ENCODE results near the gene OR10A4.
"Not testable (repeated sequence)": the region's sequence is repeated elsewhere in the genome, so short reads cannot be mapped to it uniquely, and the experiment has no call there.

Gene OR10A4

DNA sequence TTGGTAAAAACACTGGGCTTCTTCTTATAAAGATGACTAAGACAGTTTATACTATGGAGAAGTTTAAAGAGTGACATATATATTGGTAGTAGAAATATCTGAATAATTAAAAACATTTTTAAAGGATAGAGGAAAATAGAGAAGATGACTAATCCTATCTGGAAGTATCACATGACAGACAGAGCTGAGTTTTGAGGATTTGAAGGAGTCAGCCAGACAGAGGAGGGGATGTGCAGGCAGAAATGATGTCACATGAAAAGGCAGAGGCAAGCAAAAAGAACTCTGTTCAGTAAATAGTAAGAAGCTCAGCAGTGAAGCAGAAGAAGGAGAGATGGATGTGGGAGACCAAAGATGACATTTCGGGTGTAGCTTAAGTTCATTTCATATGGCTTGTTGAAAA lies 12.0 kb upstream of the OR10A4 start:
- TF ChIP-seq, protein P1, sequence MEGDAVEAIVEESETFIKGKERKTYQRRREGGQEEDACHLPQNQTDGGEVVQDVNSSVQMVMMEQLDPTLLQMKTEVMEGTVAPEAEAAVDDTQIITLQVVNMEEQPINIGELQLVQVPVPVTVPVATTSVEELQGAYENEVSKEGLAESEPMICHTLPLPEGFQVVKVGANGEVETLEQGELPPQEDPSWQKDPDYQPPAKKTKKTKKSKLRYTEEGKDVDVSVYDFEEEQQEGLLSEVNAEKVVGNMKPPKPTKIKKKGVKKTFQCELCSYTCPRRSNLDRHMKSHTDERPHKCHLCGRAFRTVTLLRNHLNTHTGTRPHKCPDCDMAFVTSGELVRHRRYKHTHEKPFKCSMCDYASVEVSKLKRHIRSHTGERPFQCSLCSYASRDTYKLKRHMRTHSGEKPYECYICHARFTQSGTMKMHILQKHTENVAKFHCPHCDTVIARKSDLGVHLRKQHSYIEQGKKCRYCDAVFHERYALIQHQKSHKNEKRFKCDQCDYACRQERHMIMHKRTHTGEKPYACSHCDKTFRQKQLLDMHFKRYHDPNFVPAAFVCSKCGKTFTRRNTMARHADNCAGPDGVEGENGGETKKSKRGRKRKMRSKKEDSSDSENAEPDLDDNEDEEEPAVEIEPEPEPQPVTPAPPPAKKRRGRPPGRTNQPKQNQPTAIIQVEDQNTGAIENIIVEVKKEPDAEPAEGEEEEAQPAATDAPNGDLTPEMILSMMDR (IDR thresholded peaks at IDR 0.05; ENCODE audit: borderline replicate concordance, control extremely low read depth, extremely low read depth, insufficient read depth, missing control alignments): no peak
- no peak for DNase-seq (ENCODE audit: low spot score)

GRCh38 chr11:6871278-6871677 lies 5.1 kb upstream of the OR10A4 start:
- no peak for DNase-seq (ENCODE audit: low spot score)
- in situ Hi-C loops (cut with MboI; ENCODE audit: low sequenced_read_pairs, unreplicated experiment): no loop called here
- TF ChIP-seq, protein P1 (IDR thresholded peaks at IDR 0.05; ENCODE audit: borderline replicate concordance, control extremely low read depth, extremely low read depth, insufficient read depth, missing control alignments): no peak

More for the DNA sequence above, 12.0 kb upstream of the OR10A4 start:
- in situ Hi-C loops (cut with MboI; ENCODE audit: low sequenced_read_pairs, unreplicated experiment): no loop called here

DNA sequence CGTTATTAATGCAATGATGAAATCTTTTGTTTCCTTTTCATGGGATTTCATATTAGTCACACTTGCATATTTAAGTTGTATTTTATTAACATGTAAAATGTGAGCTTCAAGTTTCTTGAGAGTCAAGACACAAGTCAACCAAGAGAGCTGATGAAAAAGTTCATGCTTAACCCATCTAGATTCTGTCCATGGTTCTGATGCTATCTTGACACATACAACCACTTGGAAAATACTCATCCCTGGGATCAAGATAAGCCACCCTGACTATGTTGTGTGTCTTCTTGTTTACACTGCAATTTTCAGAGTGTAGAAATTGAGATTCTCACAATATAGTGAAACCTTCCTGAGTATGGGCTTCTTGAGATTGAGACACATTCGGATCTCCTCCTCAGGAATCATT lies 664 bp upstream of the OR10A4 start:
- in situ Hi-C loops (cut with MboI; ENCODE audit: low sequenced_read_pairs, unreplicated experiment): no loop called here
- TF ChIP-seq, protein P1 (IDR thresholded peaks at IDR 0.05; ENCODE audit: borderline replicate concordance, control extremely low read depth, extremely low read depth, insufficient read depth, missing control alignments): no peak
- DNase-seq (ENCODE audit: low spot score): no peak

DNA sequence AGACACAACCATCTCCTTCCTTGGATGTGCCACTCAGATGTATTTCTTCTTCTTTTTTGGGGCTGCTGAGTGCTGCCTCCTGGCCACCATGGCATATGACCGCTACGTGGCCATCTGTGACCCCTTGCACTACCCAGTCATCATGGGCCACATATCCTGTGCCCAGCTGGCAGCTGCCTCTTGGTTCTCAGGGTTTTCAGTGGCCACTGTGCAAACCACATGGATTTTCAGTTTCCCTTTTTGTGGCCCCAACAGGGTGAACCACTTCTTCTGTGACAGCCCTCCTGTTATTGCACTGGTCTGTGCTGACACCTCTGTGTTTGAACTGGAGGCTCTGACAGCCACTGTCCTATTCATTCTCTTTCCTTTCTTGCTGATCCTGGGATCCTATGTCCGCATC lies 489 bp downstream of the OR10A4 start:
- TF ChIP-seq, protein P1 (IDR thresholded peaks at IDR 0.05; ENCODE audit: borderline replicate concordance, control extremely low read depth, extremely low read depth, insufficient read depth, missing control alignments): no peak
- in situ Hi-C loops (cut with MboI; ENCODE audit: low sequenced_read_pairs, unreplicated experiment): no loop called here
- no peak for DNase-seq (ENCODE audit: low spot score)

DNA sequence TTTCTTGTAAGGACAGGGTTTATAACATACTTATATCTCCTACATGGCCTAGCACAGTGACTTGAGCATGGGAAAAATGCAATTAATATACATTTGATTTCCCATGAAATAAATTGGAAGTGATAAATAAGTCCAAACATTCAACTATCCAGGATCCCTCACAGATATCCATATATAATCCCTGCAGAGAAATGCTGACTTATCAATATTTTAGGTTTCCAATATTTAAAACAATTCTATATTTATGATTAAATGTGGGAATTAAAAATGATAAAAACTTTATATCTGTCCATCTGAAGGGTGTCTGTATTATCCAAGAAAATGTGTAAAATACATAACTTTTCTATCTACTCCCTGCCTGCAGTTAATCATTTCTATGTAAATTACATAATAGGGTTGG lies 6.3 kb downstream of the OR10A4 start:
- in situ Hi-C loops (cut with MboI; ENCODE audit: low sequenced_read_pairs, unreplicated experiment): no loop called here
- no peak for DNase-seq (ENCODE audit: low spot score)
- TF ChIP-seq, protein P1 (IDR thresholded peaks at IDR 0.05; ENCODE audit: borderline replicate concordance, control extremely low read depth, extremely low read depth, insufficient read depth, missing control alignments): no peak

DNA sequence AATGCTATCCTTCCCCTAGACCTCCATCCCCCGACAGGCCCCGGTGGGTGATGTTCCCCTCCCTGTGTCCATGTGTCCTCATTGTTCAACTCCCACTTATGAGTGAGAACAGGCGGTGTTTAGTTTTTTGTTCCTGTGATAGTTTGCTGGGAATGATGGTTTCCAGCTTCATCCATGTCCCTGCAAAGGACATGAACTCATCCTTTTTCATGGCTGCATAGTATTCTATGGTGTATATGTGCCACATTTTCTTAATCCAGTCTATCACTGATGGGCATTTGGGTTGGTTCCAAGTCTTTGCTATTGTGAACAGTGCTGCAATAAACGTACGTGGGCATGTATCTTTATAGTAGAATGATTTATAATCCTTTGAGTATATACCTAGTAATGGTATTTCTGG lies 11.3 kb downstream of the OR10A4 start:
- DNase-seq (ENCODE audit: low spot score); in situ Hi-C loops (cut with MboI; ENCODE audit: low sequenced_read_pairs, unreplicated experiment): not testable (repeated sequence)

- in situ Hi-C loops (cut with MboI; ENCODE audit: low sequenced_read_pairs, unreplicated experiment): no loop called here
- TF ChIP-seq, protein P1 (IDR thresholded peaks at IDR 0.05; ENCODE audit: borderline replicate concordance, control extremely low read depth, extremely low read depth, insufficient read depth, missing control alignments): no peak
- no peak for DNase-seq (ENCODE audit: low spot score)
Observed at GRCh38 chr11:6888830-6889229, 12.4 kb downstream of the OR10A4 start.

Data from GM13976 (cell line).